ENCODE data around the gene STPG4.

GRCh38 chr2:47054036-47054555 lies 101.0 kb downstream of the STPG4 start:
- no peak for TF ChIP-seq CTCF (IDR thresholded peaks at IDR 0.05; ENCODE audit: low read length)
- no peak for TF ChIP-seq EZH2 (optimal IDR thresholded peaks at IDR 0.05; ENCODE audit: low read depth, low read length)
- no peak for TF ChIP-seq EZH2phosphoT487 (IDR thresholded peaks at IDR 0.05; ENCODE audit: low read length)

All from MM.1S (cell line).